GM19099 (cell line): ENCODE data around the gene PSMB5.

Source experiments
- POLR2A ChIP-seq: IDR thresholded peaks from 3 replicates; pipeline ENCODE4 v1.6.1; 2011; ENCODE audit warnings: low read depth; ENCODE audit not compliant: insufficient read length; ENCODE audit errors: extremely low read depth

The PSMB5 gene

DNA sequence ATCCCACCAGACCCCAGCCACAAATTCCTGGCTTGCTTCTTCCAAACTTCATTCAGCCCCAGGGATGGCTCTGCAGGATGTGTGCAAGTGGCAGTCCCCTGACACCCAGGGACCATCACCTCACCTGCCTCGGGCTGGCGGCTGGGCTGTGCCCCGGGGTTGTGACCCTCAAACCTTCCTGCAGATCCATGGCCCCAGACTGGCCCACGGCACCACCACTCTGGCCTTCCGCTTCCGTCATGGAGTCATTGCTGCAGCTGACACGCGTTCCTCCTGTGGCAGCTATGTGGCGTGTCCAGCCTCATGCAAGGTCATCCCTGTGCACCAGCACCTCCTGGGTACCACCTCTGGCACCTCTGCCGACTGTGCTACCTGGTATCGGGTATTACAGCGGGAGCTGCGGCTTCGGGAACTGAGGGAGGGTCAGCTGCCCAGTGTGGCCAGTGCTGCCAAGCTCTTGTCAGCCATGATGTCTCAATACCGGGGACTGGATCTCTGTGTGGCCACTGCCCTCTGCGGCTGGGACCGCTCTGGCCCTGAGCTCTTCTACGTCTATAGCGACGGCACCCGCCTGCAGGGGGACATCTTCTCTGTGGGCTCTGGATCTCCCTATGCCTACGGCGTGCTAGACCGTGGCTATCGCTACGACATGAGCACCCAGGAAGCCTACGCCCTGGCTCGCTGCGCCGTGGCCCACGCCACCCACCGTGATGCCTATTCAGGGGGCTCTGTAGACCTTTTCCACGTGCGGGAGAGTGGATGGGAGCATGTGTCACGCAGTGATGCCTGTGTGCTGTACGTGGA lies 7.7 kb upstream of the PSMB5 start, which contains the start of gene PSMB11:
PSMB11 (plus strand) TSS at position 51 of the 804 bp plus-strand sequence; CDS start at position 65, 14 bp downstream.
- no peak for TF ChIP-seq POLR2A

DNA sequence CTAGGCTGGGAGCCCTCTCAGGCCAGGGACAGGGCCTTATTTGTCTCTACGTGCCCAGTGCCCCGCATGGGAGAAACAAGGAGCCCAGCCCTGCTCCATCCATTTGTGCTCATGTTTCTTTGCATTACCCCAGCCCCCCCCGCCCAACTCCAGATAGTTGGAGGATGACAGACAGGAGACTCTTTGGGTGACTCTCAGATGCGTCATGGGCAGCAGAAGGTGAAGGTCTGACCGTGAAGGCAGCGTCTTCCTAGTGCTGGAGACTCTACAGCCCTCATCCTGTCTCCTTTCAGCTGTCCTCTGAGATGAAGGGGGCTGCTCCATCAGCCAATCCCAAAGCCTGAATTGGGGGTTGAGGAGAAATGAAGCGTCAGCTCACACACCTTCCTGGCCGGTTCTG lies 7.0 kb upstream of the PSMB5 start:
- no peak for TF ChIP-seq POLR2A

GRCh38 chr14:23040100-23040499 lies 5.4 kb upstream of the PSMB5 start:
- TF ChIP-seq POLR2A = no peak

DNA sequence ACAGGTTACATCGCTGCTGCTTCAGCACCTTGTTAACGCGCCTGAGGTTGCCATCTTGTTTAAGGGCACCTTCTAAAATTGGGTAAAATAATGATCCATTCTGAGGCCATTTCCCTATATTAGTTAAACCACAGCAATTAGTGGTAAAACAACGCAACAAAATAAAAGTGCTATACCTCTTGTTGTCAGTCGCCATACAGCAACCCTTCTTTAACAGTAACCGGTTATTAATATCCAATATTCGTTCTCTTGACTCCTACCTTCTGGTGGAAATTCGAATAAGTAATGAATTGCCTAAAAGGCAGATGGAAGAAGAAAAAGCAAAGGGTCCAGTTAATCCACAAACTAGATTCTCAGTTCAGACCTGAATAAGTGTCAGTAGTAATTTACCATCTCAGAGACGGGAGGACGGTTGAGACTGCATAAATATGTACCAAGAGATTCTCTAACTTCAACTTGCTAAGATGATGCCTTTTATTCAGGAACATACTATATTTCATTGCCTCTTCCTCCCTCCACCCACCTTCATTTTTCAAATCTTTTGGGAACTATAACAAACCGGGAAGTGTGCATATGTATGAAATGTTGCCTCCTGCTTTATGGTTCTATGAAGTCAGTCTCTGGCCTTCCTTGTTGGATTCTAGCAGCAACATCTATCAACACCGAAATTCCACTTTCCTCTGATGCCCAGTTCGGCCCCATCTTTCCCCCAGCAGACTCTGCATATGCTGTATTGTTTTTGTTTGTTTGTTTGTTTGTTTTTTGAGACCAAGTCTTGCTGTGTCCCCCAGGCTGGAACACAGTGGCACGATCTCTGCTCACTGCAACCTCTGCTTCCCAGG lies 824 bp upstream of the PSMB5 start:
- TF ChIP-seq POLR2A = no peak

GRCh38 chr14:23033801-23034497 lies 751 bp downstream of the PSMB5 start:
- no peak for TF ChIP-seq POLR2A

GRCh38 chr14:23033251-23033727 lies 1.4 kb downstream of the PSMB5 start:
- no peak for TF ChIP-seq POLR2A

DNA sequence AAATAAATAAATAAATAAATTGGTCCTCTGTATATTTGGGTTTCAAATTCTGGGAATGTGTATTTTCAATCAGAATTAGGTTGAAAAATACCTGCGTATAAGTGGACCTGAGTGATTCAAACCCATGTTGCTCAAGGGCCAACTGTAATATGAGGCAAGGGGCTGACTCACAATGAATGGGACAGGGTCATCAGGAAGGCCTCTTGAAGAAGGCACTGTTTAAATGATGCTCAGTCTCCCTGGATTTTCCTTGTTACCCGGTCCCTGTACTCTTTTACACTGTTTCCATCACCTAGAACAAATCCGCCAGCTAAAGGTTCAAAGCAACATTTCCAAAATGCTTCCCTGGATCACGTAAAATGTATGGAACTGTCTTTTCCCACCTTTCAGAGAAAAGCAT lies 3.8 kb downstream of the PSMB5 start:
- TF ChIP-seq POLR2A = no peak

GRCh38 chr14:23028799-23029198 lies 5.9 kb downstream of the PSMB5 start:
- no peak for TF ChIP-seq POLR2A

GRCh38 chr14:23025151-23025814 lies 9.4 kb downstream of the PSMB5 start:
- no peak for TF ChIP-seq POLR2A

GRCh38 chr14:23024612-23025075 lies 10.1 kb downstream of the PSMB5 start:
- no peak for TF ChIP-seq POLR2A

DNA sequence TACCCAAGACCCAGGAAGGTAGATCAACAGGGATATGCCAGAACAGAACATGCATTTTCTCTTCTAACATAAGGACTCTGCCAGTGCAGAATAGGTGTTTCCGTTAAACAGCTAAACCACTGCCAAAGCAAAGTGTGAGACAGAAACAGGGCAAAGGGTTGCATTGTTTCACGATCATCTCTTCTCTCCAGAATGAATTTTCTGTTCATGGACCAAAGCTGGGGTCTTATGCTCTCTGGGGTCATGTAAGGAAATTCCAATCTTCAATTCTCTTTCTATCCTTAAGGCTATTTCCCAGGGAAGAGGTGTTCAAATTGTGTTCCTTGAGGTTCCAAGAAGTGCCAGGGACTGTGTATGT lies 10.9 kb downstream of the PSMB5 start:
- TF ChIP-seq POLR2A = no peak

GRCh38 chr14:23023022-23023794 lies 11.5 kb downstream of the PSMB5 start:
- no peak for TF ChIP-seq POLR2A

DNA sequence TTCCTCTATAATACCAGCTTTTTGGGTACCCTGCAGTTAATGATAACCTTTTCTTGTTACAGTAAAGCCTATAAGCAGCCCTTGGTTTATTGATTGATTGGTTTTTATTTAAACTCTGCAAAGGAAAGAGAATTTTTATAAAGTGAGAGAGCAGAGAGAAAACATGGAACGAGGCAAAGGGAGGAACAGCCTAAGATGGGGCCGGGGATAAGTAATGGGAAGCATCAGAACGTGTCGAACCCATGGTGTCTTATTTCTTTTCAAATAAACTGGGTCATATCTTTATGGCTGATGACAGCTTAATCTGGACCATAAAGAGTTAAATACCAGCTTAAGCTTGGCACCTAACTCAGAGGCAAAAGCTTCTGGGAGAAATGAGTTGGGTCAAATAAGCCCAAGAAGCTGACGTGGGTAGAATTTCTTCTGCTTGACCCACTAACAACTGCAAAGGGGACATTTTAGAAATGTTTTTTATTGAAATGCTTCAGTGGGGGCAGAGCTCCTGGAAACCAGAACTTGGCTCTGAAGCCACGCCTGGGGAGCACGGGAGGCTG lies 12.7 kb downstream of the PSMB5 start:
- no peak for TF ChIP-seq POLR2A

DNA sequence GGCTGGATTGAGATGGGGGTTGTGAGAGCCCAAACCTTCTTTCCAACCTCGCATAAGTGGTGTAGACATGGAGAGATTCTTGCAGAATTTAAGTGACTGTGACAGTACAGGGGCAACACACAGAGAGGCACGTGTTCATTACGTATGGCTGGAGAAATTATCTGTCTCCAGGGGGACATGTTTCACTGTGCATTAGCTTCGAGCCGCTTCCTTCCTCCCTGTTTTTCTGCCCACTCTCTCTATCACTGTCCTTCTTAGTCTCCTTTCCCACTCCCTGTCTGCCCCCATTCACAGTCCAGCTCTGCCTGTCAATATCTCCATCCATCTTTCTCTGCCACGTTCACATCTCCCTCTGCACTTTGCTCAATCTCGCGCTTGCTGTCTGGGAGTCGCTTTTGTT lies 13.3 kb downstream of the PSMB5 start:
- no peak for TF ChIP-seq POLR2A
